Tibial nerve (tissue), 4 donors: ENCODE results near the gene UBA6.

Experiments used
- EP300 ChIP-seq, 2 donors: sonication (generic); formaldehyde crosslinking; IDR thresholded peaks; one replicate each; pipeline ENCODE4 v1.6.1; 2017; ENCODE audit warnings: antibody characterized with exemption in 2 of 2, mild to moderate bottlenecking in 1 of 2
- POLR2A ChIP-seq, 2 donors: fragments of 450-650 bp; IDR thresholded peaks; one replicate each; pipeline ENCODE4 v1.6.1; 2017; ENCODE audit warnings: antibody characterized with exemption in 2 of 2, mild to moderate bottlenecking in 2 of 2, moderate library complexity in 2 of 2
- TF ChIP-seq, protein P1 (sequence below), 5 experiments: fragments of 200-600 bp in 3 of 5; fragments of 450-650 bp in 2 of 5; sonication (generic) in 3 of 5; IDR thresholded peaks; one replicate each; pipeline ENCODE4 v1.5.1; 2016 to 2019; ENCODE audit warnings: antibody characterized with exemption in 5 of 5, mild to moderate bottlenecking in 3 of 5, moderate library complexity in 2 of 5

DNA sequence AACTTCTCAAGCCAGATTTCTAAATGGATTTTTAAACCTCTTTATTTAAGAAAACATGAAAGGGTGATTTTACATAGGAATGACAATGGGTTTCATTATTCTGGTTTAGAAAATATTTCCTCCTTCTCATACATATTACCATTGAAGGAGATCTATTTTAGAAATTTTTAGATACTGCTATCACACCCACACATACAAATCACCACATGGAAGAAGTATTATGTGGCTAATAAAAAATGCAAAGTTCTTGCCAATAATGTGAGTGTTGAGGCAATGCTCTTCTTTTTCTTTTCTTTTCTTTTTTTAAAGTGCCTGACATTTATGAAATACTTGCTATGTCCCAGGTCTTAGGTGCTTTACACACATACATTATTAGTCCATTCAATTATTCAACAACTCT is 135.7 kb downstream of the UBA6 start:
- TF ChIP-seq, protein P1, sequence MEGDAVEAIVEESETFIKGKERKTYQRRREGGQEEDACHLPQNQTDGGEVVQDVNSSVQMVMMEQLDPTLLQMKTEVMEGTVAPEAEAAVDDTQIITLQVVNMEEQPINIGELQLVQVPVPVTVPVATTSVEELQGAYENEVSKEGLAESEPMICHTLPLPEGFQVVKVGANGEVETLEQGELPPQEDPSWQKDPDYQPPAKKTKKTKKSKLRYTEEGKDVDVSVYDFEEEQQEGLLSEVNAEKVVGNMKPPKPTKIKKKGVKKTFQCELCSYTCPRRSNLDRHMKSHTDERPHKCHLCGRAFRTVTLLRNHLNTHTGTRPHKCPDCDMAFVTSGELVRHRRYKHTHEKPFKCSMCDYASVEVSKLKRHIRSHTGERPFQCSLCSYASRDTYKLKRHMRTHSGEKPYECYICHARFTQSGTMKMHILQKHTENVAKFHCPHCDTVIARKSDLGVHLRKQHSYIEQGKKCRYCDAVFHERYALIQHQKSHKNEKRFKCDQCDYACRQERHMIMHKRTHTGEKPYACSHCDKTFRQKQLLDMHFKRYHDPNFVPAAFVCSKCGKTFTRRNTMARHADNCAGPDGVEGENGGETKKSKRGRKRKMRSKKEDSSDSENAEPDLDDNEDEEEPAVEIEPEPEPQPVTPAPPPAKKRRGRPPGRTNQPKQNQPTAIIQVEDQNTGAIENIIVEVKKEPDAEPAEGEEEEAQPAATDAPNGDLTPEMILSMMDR (IDR thresholded peaks at IDR 0.05), result no peak
- TF ChIP-seq POLR2A (IDR thresholded peaks at IDR 0.05) (no peak), EP300 (IDR thresholded peaks at IDR 0.05) (no peak)
